ENCODE measurements around the gene ZBTB3.
"Not testable (repeated sequence)": the region's sequence is repeated elsewhere in the genome, so short reads cannot be mapped to it uniquely, and the experiment has no call there.

The ZBTB3 gene

DNA sequence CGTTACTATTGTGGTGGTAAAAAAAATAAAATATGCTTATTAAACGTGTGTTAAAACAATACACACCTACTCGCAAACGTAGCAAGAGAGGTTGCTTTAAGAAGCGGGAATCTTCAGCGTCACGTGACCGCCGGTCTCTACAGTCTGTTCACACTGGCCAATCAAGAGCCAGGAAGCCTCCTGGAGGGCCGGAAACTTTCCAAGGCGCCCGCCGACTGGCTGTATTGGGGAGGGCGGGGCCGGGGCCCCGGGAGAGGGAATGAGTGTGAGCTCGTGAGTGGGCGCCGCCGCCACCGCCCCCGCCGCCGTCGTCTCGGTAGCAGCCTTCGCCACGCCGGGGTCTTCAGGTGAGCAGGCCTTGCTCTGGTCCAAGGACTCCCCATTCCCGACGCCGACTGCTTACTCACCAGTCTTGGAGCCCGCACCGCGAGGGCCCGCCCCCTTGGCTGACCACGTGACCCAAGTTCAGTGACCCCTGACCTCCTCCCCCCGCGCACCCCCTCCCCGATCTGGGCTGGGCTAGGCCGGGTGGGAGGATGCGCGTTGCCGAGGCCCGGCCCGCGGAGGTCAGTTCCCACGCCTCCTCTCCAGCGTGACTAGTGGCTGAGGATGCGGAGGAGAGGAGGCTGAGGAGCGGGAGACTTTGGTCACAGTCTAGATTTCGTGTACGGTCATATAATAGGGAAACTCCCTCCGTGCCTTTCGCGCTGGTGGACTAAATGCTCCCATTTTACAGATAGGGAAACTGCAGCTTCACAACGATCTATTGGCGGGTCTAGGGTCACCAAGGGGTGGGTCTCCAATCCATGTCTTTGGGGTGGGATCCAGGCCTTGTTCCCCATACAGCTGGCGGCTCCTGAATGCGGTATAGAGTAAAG is 17.4 kb upstream of the ZBTB3 start, which contains the start of gene TAF6L:
TSS of gene TAF6L (plus strand) at position 253 of the 878 bp plus-strand sequence. CDS start 4,388 bp downstream, outside the sequence.
- peaks cover 21% of the 10 kb centered on the region for H3K79me2 ChIP-seq (ENCODE audit: insufficient read depth, low read depth)
- peaks cover 23% of the 10 kb centered on the region for H3K4me1 ChIP-seq (ENCODE audit: low read depth, poor library complexity, severe bottlenecking)
- peak within 1 kb of the TSS; percentile 67 for H2AFZ ChIP-seq (ENCODE audit: low read depth)
- H3K4me2 ChIP-seq = peak within 1 kb of the TSS; percentile 75
- no peaks in the 10 kb centered on the region for H4K20me1 ChIP-seq (ENCODE audit: insufficient read depth)
- peak within 1 kb of the TSS; percentile 58 for H3K27ac ChIP-seq
- no peaks in the 10 kb centered on the region for H3K27me3 ChIP-seq (ENCODE audit: insufficient read depth, low read depth)
- H3K4me3 ChIP-seq (IDR thresholded peaks at IDR 0.05; ENCODE audit: insufficient read depth, low read depth, low read length) = peak within 1 kb of the TSS; percentile 46
- TF ChIP-seq, protein P1, sequence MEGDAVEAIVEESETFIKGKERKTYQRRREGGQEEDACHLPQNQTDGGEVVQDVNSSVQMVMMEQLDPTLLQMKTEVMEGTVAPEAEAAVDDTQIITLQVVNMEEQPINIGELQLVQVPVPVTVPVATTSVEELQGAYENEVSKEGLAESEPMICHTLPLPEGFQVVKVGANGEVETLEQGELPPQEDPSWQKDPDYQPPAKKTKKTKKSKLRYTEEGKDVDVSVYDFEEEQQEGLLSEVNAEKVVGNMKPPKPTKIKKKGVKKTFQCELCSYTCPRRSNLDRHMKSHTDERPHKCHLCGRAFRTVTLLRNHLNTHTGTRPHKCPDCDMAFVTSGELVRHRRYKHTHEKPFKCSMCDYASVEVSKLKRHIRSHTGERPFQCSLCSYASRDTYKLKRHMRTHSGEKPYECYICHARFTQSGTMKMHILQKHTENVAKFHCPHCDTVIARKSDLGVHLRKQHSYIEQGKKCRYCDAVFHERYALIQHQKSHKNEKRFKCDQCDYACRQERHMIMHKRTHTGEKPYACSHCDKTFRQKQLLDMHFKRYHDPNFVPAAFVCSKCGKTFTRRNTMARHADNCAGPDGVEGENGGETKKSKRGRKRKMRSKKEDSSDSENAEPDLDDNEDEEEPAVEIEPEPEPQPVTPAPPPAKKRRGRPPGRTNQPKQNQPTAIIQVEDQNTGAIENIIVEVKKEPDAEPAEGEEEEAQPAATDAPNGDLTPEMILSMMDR (conservative IDR thresholded peaks at IDR 0.05; ENCODE audit: low read depth, low read length) = no peak
- no peaks in the 10 kb centered on the region for H3K36me3 ChIP-seq (ENCODE audit: insufficient read depth)
- H3K9ac ChIP-seq = peak within 1 kb of the TSS; percentile 56; the same call in 1 of the 2 replicates

DNA sequence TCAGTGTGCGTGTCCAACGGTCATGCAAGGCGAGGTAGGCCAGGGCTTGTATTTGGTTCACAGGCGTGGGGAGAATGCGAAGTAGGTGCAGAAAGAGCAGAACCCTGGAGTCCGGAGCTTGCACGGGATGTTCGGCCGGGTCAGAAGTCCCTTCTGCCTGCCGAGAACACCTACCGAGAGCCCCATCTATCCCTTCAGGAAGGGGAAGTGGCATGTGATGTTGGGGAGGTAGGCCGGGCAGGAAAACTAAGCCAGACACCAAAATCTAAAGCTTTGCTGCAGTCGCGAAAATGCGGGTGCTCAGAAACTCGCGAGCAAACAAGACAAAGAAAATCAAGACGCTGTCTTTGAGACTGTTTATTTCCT is 16.8 kb upstream of the ZBTB3 start:
- peaks cover 23% of the 10 kb centered on the region for H3K4me1 ChIP-seq (ENCODE audit: low read depth, poor library complexity, severe bottlenecking)
- no peaks in the 10 kb centered on the region for H3K27me3 ChIP-seq (ENCODE audit: insufficient read depth, low read depth)
- H3K4me3 ChIP-seq (IDR thresholded peaks at IDR 0.05; ENCODE audit: insufficient read depth, low read depth, low read length) = no peak overlapping the region
- H3K36me3 ChIP-seq (ENCODE audit: insufficient read depth) = no peaks in the 10 kb centered on the region
- H3K79me2 ChIP-seq (ENCODE audit: insufficient read depth, low read depth) = peaks cover 21% of the 10 kb centered on the region
- H2AFZ ChIP-seq (ENCODE audit: low read depth) = peak overlapping the region; percentile 67
- H3K27ac ChIP-seq = peak overlapping the region; percentile 58
- H3K4me2 ChIP-seq = peak overlapping the region; percentile 75
- TF ChIP-seq, protein P1 (conservative IDR thresholded peaks at IDR 0.05; ENCODE audit: low read depth, low read length) = no peak
- H3K9ac ChIP-seq = peak overlapping the region; percentile 56; the same call in 1 of the 2 replicates
- no peaks in the 10 kb centered on the region for H4K20me1 ChIP-seq (ENCODE audit: insufficient read depth)

DNA sequence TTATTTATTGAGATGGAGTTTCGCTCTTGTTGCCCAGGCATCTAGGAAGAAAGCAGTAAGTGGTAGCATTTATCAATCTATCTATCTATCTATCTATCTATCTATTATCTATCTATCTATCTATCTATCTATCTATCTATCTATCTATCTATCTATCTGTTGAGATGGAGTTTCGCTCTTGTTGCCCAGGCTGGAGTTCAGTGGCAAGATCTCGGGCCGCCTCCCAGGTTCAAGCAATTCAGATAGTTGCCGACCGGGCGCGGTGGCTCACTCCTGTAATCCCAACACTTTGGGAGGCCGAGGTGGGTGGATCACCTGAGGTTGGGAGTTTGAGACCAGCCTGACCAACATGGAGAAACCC is 6.9 kb upstream of the ZBTB3 start:
- not testable (repeated sequence) for H3K9ac ChIP-seq
- peak overlapping the region; percentile 86 for H2AFZ ChIP-seq (ENCODE audit: low read depth)

DNA sequence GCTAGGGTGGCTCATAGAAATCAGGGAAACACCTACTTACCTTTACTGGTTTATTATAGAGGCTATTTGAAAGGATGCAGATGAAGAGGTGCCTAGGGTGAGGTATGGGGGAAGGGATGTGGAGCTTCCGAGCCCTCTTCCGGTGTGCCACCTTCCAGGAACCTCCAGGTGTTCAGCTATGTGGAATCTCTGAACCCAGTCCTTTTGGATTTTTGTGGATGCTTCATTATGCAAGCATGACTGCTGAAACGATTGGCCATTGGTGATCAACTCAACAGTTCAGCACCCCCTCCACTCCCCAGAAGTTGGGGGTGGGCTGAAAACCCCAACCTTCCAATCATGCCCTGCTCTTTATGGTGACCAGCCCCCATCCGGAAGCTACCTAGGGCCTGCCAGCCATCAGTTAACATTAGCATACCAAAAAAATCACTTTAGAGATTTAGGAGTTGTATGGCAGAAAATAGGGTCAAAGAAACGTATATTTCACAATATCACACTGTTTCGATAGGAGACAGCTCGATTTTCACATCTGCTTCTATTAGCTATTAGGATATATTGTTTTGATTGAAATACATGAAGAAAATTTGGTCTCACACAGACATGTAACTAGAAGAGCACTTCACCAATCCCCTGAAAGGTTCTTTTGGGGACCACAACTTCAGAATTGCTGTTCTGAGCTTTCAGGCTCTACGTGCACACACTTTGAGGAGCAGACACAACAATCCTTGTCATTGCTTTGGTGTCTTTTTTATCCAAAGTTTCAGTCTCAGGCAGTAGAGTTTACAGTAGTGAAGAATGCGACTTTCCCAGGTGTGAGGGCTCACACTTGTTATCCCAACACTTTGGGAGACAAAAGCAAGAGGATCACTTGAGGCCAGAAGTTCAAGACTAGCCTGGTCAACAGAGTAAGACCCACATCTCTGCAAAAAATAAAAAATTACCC is 4.2 kb upstream of the ZBTB3 start:
- no peak overlapping the region for H3K4me3 ChIP-seq (IDR thresholded peaks at IDR 0.05; ENCODE audit: insufficient read depth, low read depth, low read length)
- H3K27ac ChIP-seq = no peak overlapping the region
- H3K4me2 ChIP-seq = no peak overlapping the region
- no peaks in the 10 kb centered on the region for H3K36me3 ChIP-seq (ENCODE audit: insufficient read depth)
- H4K20me1 ChIP-seq (ENCODE audit: insufficient read depth) = no peaks in the 10 kb centered on the region
- no peaks in the 10 kb centered on the region for H3K27me3 ChIP-seq (ENCODE audit: insufficient read depth, low read depth)
- no peaks in the 10 kb centered on the region; the same call in 1 of the 2 replicates for H3K79me2 ChIP-seq (ENCODE audit: insufficient read depth, low read depth)
- peaks cover 21% of the 10 kb centered on the region for H3K4me1 ChIP-seq (ENCODE audit: low read depth, poor library complexity, severe bottlenecking)
- TF ChIP-seq, protein P1 (conservative IDR thresholded peaks at IDR 0.05; ENCODE audit: low read depth, low read length) = no peak
- no peak overlapping the region for H2AFZ ChIP-seq (ENCODE audit: low read depth)
- H3K9ac ChIP-seq = no peak overlapping the region

More for the DNA sequence above, 6.9 kb upstream of the ZBTB3 start:
- not testable (repeated sequence) for H4K20me1 ChIP-seq (ENCODE audit: insufficient read depth); H3K4me3 ChIP-seq (IDR thresholded peaks at IDR 0.05; ENCODE audit: insufficient read depth, low read depth, low read length); H3K27ac ChIP-seq; H3K27me3 ChIP-seq (ENCODE audit: insufficient read depth, low read depth); H3K36me3 ChIP-seq (ENCODE audit: insufficient read depth); H3K79me2 ChIP-seq (ENCODE audit: insufficient read depth, low read depth)
- Histone ChIP-seq H3K4me1 (ENCODE audit: low read depth, poor library complexity, severe bottlenecking) (peaks cover 17% of the 10 kb centered on the region), H3K4me2 (peak overlapping the region; percentile 42)

Measured in KMS-11 (cell line).